HG03139 (cell line): ENCODE data around the gene MED14.
"Not testable (repeated sequence)": the region's sequence is repeated elsewhere in the genome, so short reads cannot be mapped to it uniquely, and the experiment has no call there.

Source experiments
- ATAC-seq: cut with Tn5 transposase; IDR thresholded peaks from one replicate; pipeline ENCODE4 v1.9.1; 2021; ENCODE audit not compliant: unreplicated experiment

MED14 gene

DNA sequence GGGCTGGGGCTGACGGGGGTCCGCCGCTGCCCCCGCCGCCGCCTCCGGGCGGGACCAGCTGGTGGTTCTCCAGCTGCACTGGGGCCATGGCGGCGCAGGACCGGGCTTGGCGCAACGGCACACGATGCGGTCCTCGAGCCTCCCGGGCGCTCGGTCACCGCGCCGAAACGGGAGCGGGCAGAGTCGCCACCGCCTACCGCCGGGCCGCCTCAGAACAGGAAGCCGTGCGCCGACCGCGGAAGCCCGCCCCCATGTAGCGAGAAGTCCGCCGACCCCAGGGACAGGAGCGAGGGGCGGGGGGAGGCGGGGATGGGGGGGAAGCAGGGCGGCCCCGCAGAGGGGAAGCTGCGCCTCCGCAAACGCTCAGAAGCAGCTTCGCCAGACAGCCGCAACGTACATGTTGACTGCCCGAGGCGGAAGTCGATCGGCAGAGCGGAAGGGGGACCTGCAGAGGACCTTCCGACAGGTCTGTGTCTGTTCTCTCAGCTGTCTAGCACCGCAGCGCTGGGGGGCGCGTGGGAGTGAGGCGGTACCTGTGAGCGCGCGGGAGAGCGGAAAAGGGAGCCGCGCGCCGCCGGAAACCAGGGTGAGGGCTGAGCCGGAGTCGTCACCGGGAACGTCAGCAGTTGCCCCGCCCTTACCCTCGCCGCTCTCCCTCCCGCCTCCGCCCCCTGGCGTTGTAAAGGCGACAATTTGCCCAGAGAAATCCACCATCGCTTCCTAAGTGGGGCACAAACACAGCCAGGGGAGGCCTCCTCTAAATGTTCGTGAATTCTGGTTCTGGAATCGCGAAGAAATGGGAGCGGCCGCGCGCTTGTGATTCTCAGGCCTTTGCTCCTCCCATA lies at the start of gene MED14:
Gene MED14 (minus strand): TSS at position 218 of the 845 bp plus-strand sequence. CDS start 130 bp downstream, at position 88.
- peak; percentile 81 for ATAC-seq

- ATAC-seq = no peak
These were observed 49.3 kb upstream of the MED14 start for GRCh38 chrX:40784516-40785151.

GRCh38 chrX:40782644-40783259 lies 47.4 kb upstream of the MED14 start:
- not testable (repeated sequence) for ATAC-seq

DNA sequence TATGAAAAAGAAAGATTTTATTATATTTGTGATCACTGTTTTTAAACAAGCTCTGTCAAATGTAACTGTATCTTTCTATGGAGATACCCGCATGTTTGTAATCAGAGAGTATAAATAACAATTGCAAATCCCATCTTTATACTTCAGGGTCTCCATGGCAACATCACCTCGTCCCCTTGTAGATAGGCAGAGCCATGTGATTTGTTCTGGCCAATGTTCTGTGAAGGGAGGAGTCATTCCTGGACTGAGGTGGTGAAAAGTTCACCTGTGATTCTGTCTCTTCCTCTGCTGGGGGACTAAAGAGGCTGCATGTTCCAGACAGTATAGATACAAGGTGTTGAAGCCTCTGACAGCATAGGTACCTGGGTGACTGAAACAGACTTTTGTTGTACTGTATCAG lies 45.6 kb upstream of the MED14 start:
- no peak for ATAC-seq

DNA sequence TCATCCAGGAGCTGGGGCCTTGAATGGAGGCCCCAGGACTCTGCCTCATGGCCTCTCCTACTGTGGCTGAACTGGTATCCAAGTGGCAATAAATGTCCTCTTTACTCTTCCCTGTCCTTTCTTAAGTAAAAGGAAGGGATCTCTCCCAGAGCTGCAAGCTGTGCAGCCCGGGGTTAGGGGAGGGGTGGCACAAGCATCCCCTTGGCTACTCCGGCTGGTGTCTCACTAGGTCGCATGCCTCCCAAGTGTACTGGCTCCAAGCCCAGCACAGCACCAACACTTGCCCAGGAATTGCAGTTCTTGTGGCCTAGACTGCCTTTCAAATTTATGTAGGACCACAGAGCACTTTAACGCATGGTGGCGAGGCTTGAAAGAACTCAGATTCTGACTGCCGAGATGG lies 44.7 kb upstream of the MED14 start:
- ATAC-seq = no peak

DNA sequence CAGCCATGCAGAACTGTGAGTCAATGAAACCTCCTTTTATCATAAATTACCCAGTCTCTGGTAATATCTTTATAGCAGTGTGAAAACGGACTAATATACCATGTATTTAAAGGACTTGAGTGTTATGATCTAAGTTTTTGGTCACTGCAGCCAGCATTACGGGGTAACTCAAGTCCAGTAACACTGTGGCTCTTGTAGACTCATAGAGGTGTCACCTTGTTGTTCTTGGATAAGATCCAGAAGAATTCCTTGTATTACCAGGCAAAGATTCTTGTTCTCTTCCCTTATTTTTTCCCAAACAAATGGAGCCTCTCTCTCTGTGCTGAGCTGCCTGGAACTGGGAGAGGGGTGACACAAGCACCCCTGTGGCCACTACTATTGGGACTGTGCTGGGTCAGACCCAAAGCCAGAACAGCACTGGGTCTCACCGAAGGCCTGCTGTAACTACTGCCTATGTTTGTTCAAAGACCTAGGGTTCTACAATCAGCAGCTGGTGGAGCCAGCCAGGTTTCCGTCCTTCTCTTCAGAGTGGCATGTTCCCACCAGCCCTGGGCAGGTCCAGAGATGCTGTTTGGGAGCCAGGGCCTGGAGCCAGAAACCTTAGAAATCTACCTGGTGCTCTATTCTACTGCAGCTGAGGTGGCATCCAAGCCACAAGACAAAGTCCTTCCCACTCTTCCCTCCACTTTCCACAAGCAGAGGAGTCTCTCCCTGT lies 43.7 kb upstream of the MED14 start:
- no peak for ATAC-seq

DNA sequence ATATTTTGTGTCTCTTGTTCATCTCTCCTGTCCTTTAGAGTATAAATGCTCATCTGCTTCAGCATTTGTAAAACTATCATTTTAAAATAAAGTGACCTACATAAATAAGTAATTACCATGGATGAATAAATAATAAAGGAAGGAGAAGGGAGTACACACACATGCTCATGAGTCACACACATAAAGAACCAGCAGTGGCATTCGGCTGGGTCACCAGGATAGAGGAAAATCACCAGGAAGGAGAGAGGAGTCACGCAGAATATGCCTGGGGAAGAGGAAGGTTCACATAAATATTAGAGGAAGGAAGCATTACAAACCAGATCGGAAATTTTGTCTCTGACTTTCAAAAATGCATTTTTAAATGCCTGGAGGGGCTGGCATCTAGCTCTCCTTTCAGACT lies 38.5 kb upstream of the MED14 start:
- no peak for ATAC-seq

DNA sequence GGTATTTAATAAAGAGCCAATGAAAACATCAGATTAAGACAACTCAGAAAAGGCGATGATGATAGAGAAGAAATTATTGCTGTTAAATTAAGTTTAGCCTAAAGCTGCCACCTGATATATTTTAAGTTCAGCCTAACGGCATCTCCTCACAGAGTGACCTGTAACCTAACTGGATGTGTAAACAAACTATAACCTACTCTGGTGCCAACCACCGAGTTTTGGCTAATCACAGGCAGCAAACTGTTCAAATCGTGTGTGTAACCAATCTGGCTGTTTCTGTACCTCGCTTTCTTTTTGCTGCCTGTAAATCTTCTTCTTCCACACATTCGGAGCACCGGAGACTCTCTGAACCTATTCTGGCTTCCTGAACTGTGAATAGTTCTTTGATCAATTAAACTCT lies 37.8 kb upstream of the MED14 start:
- no peak for ATAC-seq

DNA sequence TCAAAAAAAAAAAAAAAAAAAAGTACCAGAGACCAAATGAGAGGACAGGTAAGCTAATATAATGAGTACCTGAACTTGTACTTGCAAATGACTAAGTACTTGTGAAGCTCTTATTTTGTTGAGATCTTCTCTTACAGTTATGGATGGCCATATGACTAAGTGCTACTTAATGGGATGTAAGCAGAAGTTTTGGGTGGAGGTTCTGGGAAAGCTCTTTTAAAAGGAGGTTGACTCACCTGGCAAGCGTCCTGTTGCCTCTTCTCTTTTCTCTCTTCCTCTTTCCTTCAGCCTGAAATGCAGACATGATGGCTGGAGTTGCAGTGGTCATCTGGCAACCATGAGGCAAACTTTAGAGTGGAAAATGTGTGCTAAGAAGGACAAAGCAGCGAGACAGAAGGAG lies 36.9 kb upstream of the MED14 start:
- no peak for ATAC-seq

GRCh38 chrX:40761762-40762161 lies 26.4 kb upstream of the MED14 start:
- no peak for ATAC-seq

DNA sequence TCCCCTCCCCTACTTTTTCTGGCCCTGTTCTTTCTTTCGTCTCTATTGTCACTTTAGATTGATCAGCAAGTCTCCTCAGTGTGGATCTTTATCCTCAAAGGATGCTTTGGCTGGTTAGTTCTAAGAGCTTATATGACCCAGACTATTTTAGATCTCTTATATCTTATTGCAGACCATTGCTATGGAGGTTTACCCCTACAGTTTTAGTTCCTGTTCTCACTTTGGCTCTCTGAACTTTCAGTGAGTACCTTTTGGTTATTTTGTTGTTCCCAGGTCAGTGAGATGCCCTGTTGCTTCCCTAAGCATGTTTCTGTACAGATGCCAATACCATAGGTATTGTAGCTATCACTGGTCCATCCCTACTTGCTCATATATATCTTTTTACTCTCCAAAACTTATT lies 24.0 kb upstream of the MED14 start:
- no peak for ATAC-seq

DNA sequence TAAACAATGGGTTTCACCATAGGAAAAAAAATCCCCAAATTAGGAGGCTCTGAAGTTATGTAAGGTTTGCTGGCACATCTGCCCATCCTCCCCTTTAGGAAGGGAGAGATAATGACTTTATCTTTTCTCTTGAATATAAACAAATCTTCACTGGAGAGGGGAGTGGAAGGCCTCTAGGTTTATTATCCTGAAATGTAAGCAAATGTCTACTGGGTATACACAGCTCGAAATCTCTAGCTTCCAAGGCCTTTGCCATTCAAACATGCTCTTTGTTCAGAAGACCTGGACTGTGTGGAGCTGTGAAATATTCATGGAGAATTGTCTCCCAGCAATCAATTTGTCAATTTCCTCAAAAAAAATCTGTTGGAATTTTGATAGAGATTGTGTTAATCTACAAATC lies 21.7 kb upstream of the MED14 start:
- no peak for ATAC-seq

GRCh38 chrX:40755291-40756249 lies 20.2 kb upstream of the MED14 start:
- no peak for ATAC-seq

- no peak for ATAC-seq
These were observed 14.5 kb upstream of the MED14 start for GRCh38 chrX:40749681-40750494.

DNA sequence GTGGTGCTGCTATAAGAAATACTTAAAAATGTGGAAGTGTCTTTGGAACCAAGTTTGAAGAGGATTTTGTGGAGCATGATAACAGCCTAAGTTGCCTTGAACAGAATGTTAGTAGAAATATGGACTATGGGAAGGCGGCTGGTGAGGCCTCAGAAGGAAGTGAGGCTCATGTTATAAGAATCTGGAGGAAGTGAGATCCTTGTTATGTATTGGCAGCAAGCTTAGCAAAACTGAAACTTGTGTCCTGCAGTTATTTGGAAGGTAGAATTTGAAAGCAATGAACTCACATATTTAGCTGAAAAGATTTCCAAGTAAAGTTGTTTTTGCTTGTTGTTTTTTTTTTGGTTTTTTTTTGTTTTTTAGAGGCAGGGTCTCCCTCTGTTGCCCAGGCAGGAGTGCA lies 13.6 kb upstream of the MED14 start:
- ATAC-seq = no peak

DNA sequence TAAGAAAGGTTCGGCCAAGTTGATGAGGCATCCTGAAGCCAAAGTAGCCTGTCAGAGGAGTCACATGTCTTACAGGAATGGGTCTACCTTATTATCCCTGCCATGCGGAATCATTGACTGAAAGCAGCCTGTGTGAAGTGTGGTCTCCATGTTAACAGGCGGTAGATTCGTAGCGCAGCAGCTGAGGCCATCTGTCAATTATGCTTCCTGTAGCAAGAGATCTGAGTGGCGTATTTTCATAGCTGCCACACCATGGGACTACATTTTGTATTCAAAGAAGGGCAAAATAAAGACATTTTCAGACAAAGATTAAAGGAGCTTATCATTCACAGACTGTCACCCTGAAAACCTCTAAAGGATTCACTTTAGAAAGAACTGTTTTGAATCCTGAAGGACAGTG lies 11.2 kb upstream of the MED14 start:
- no peak for ATAC-seq

DNA sequence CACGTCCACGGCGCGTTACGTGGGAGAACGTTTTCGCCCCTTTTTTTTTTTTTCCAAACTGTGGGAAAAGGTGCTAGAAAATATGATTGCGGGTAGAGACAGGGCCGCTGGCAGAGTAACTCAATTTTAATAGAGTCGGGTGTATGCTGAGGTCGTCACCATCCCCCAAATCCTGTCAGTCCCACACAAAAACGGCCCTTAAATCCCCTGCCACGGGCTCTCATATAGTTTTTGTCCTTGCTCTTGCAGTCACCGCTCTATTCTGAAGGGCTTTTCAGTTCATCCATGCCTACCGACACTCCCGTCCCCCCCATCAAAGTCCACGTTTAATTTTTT lies 796 bp upstream of the MED14 start:
- ATAC-seq = no peak

- ATAC-seq = no peak
These were observed 394 bp downstream of the MED14 start for GRCh38 chrX:40734971-40735324.

DNA sequence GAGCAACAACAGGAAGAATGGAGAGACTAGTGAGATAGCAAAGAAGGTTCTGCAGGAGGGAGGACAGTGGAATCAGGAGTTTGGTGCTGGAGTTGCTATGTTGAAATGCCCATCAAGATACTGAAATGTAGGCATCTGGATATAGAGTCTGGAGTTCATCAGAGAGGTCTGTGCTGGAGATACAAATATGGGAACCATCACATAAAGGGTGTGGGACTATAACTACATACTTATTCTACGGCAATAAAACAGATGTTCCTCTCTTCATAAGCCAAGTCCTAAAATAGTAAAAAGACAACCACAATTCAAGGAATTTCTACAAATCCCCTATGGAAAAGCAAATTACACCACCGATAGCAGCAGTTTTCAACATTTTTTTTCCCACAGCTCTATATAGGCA lies 1.6 kb downstream of the MED14 start:
- ATAC-seq = no peak

DNA sequence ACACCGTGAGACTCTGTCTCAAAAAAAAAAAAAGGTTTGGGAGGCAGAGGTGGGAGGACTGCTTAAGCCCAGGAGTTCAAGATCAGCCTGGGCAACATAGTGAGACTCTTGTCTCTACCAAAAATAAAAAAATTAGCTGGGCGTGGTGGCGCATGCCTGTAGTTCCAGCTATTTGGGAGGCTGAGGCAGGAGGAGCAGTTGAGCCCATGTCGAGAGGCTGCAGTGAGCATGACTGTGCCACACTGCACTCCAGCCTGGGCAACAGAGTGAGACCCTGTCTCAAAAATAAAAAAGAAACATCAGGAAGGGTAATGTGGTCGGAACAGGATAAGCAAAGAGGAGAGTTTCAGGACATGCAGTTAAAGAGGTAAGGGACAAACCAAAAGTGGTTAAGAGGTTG lies 2.8 kb downstream of the MED14 start:
- not testable (repeated sequence) for ATAC-seq
